Measurements from ENCODE around the gene GHRHR.

Gene GHRHR

GRCh38 chr7:31000161-31000693 is 36.5 kb downstream of the GHRHR start:
- Histone ChIP-seq H3K27me3 (ENCODE audit: insufficient read depth, low read length) (peaks cover under 1% of the 10 kb centered on the region; the same call in 1 of the 2 replicates), H3K9me3 (ENCODE audit: low read length) (no peaks in the 10 kb centered on the region), H3K79me2 (ENCODE audit: insufficient read depth, low read length) (no peaks in the 10 kb centered on the region), H3K9me2 (ENCODE audit: low read depth, low read length) (no peaks in the 10 kb centered on the region), H3K4me2 (ENCODE audit: low read length) (no peak overlapping the region), H3K4me3 (ENCODE audit: low read depth, low read length, poor library complexity, severe bottlenecking) (no peak overlapping the region), H4K20me1 (ENCODE audit: insufficient read depth, low read length) (no peaks in the 10 kb centered on the region), H3K36me3 (ENCODE audit: insufficient read depth, low read length) (no peaks in the 10 kb centered on the region), H3K4me1 (ENCODE audit: insufficient read depth, low read length, severe bottlenecking) (no peaks in the 10 kb centered on the region), H3K27ac (ENCODE audit: low read depth, low read length, poor library complexity, severe bottlenecking) (no peak overlapping the region), H3F3A (ENCODE audit: insufficient read depth, low read length) (no peaks in the 10 kb centered on the region), H3K9ac (ENCODE audit: low read length) (no peak overlapping the region), H2AFZ (ENCODE audit: low read length) (no peak overlapping the region)
- TF ChIP-seq, protein P1, sequence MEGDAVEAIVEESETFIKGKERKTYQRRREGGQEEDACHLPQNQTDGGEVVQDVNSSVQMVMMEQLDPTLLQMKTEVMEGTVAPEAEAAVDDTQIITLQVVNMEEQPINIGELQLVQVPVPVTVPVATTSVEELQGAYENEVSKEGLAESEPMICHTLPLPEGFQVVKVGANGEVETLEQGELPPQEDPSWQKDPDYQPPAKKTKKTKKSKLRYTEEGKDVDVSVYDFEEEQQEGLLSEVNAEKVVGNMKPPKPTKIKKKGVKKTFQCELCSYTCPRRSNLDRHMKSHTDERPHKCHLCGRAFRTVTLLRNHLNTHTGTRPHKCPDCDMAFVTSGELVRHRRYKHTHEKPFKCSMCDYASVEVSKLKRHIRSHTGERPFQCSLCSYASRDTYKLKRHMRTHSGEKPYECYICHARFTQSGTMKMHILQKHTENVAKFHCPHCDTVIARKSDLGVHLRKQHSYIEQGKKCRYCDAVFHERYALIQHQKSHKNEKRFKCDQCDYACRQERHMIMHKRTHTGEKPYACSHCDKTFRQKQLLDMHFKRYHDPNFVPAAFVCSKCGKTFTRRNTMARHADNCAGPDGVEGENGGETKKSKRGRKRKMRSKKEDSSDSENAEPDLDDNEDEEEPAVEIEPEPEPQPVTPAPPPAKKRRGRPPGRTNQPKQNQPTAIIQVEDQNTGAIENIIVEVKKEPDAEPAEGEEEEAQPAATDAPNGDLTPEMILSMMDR (IDR thresholded peaks at IDR 0.05; ENCODE audit: low read length) = no peak
- no peak for TF ChIP-seq EZH2 (IDR thresholded peaks at IDR 0.05; ENCODE audit: borderline replicate concordance, low read length)

DNA sequence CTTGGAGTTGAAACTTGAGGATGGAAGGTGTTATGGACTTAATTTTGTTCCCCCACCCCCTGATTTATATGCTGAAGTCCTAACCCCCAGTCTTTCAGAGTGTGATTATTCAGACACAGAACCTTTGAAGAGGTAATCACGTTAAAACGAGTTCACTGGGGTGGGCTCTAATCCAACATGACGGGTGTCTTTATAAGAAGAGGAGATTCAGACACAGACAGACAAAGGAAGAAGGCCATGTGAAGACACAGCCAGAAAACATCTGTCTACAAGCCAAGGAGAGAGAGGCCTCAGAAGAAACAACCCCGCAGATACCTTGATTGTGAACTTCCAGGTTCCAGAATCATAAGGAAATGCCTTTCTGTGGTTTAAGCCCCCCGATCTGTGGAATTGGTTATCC is 37.0 kb downstream of the GHRHR start:
- no peaks in the 10 kb centered on the region for H3K9me2 ChIP-seq (ENCODE audit: low read depth, low read length)
- H3K27ac ChIP-seq (ENCODE audit: low read depth, low read length, poor library complexity, severe bottlenecking) = no peak overlapping the region
- H3K4me1 ChIP-seq (ENCODE audit: insufficient read depth, low read length, severe bottlenecking) = no peaks in the 10 kb centered on the region
- H3K9me3 ChIP-seq (ENCODE audit: low read length) = no peaks in the 10 kb centered on the region
- H3F3A ChIP-seq (ENCODE audit: insufficient read depth, low read length) = no peaks in the 10 kb centered on the region
- no peaks in the 10 kb centered on the region for H4K20me1 ChIP-seq (ENCODE audit: insufficient read depth, low read length)
- no peak overlapping the region for H3K9ac ChIP-seq (ENCODE audit: low read length)
- no peak for TF ChIP-seq EZH2 (IDR thresholded peaks at IDR 0.05; ENCODE audit: borderline replicate concordance, low read length)
- TF ChIP-seq, protein P1 (IDR thresholded peaks at IDR 0.05; ENCODE audit: low read length) = no peak
- H3K4me2 ChIP-seq (ENCODE audit: low read length) = no peak overlapping the region
- no peak overlapping the region for H3K4me3 ChIP-seq (ENCODE audit: low read depth, low read length, poor library complexity, severe bottlenecking)
- H3K36me3 ChIP-seq (ENCODE audit: insufficient read depth, low read length) = no peaks in the 10 kb centered on the region
- no peak overlapping the region for H2AFZ ChIP-seq (ENCODE audit: low read length)
- no peaks in the 10 kb centered on the region for H3K27me3 ChIP-seq (ENCODE audit: insufficient read depth, low read length)
- H3K79me2 ChIP-seq (ENCODE audit: insufficient read depth, low read length) = no peaks in the 10 kb centered on the region

GRCh38 chr7:31002256-31002655 is 38.5 kb downstream of the GHRHR start:
- Histone ChIP-seq H3F3A (ENCODE audit: insufficient read depth, low read length) (no peaks in the 10 kb centered on the region), H3K79me2 (ENCODE audit: insufficient read depth, low read length) (no peaks in the 10 kb centered on the region), H3K27ac (ENCODE audit: low read depth, low read length, poor library complexity, severe bottlenecking) (no peak overlapping the region), H3K9me3 (ENCODE audit: low read length) (no peaks in the 10 kb centered on the region), H3K27me3 (ENCODE audit: insufficient read depth, low read length) (no peaks in the 10 kb centered on the region), H3K9me2 (ENCODE audit: low read depth, low read length) (no peaks in the 10 kb centered on the region), H3K9ac (ENCODE audit: low read length) (no peak overlapping the region), H3K4me2 (ENCODE audit: low read length) (no peak overlapping the region), H3K36me3 (ENCODE audit: insufficient read depth, low read length) (no peaks in the 10 kb centered on the region), H4K20me1 (ENCODE audit: insufficient read depth, low read length) (no peaks in the 10 kb centered on the region), H3K4me1 (ENCODE audit: insufficient read depth, low read length, severe bottlenecking) (no peaks in the 10 kb centered on the region), H2AFZ (ENCODE audit: low read length) (no peak overlapping the region), H3K4me3 (ENCODE audit: low read depth, low read length, poor library complexity, severe bottlenecking) (no peak overlapping the region)
- TF ChIP-seq, protein P1 (IDR thresholded peaks at IDR 0.05; ENCODE audit: low read length) = no peak
- TF ChIP-seq EZH2 (IDR thresholded peaks at IDR 0.05; ENCODE audit: borderline replicate concordance, low read length) = no peak
